Measurements from ENCODE around the gene UMPS. TPM values are rescaled to one million over a fixed set of nuclear protein-coding genes. Genes with fewer than 3 reads are reported as not detected.

The UMPS gene
- total RNA-seq, 1 experiment from 2014 or later, result 118 TPM

DNA sequence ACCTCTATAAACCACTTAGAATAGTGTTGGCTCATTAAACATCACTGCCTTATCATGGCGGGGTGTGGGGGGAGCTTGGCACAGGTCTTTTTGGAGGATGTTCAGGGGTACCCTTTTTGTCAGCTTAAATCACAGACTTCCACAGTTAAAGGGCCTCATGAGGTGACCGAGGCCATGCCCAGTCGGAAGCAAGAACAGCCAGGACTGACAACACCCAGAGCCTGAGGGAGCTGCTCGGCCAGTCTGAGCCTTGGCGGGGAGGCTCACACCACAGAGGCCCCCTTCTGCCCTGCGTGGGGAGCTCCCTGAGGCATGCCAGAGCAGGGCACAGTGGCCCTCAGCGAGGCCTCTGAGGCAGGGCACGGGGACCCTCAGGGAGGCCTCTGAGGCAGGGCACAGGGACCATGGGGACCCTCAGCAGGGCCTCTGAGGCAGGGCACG lies 49.5 kb downstream of the UMPS start:
- no peak for DNase-seq (ENCODE audit: low spot score)
- ChIA-PET POLR2A (ENCODE audit: low non-redundant PET) (interaction anchor here (0.6 kb wide), 1 partner anchor 19 kb away, joined by 6 read pairs; no protein-coding TSS in a partner anchor), CTCF (no interaction called here)
- intact Hi-C loops (cut with micrococcal nuclease; ENCODE audit: unreplicated experiment), result no loop called here
- no peaks in the 10 kb centered on the region for H3K9me3 ChIP-seq (ENCODE audit: low read depth, low read length, poor library complexity, severe bottlenecking)
- no peaks in the 10 kb centered on the region for H3K36me3 ChIP-seq (ENCODE audit: insufficient read depth, low read length, poor library complexity, severe bottlenecking)
- TF ChIP-seq, protein P1, sequence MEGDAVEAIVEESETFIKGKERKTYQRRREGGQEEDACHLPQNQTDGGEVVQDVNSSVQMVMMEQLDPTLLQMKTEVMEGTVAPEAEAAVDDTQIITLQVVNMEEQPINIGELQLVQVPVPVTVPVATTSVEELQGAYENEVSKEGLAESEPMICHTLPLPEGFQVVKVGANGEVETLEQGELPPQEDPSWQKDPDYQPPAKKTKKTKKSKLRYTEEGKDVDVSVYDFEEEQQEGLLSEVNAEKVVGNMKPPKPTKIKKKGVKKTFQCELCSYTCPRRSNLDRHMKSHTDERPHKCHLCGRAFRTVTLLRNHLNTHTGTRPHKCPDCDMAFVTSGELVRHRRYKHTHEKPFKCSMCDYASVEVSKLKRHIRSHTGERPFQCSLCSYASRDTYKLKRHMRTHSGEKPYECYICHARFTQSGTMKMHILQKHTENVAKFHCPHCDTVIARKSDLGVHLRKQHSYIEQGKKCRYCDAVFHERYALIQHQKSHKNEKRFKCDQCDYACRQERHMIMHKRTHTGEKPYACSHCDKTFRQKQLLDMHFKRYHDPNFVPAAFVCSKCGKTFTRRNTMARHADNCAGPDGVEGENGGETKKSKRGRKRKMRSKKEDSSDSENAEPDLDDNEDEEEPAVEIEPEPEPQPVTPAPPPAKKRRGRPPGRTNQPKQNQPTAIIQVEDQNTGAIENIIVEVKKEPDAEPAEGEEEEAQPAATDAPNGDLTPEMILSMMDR (conservative IDR thresholded peaks at IDR 0.05; ENCODE audit: low read depth, low read length), result no peak
- TF ChIP-seq EZH2 (IDR thresholded peaks at IDR 0.05; ENCODE audit: borderline replicate concordance, low read depth, low read length, poor library complexity, severe bottlenecking), result no peak
- no peak overlapping the region for H3K4me3 ChIP-seq (ENCODE audit: low read depth, low read length, poor library complexity, severe bottlenecking)
- BruUV-seq (replicated peaks), result no TSS peak
- no peaks in the 10 kb centered on the region for H3K27me3 ChIP-seq (replicated peaks; ENCODE audit: insufficient read depth, low read depth, low read length, poor library complexity)
- peaks cover 51% of the 10 kb centered on the region for H3K4me1 ChIP-seq (ENCODE audit: insufficient read depth, low read length, poor library complexity, severe bottlenecking)
- H3K27ac ChIP-seq (ENCODE audit: low read depth, low read length, poor library complexity, severe bottlenecking), result peak overlapping the region; percentile 29

DNA sequence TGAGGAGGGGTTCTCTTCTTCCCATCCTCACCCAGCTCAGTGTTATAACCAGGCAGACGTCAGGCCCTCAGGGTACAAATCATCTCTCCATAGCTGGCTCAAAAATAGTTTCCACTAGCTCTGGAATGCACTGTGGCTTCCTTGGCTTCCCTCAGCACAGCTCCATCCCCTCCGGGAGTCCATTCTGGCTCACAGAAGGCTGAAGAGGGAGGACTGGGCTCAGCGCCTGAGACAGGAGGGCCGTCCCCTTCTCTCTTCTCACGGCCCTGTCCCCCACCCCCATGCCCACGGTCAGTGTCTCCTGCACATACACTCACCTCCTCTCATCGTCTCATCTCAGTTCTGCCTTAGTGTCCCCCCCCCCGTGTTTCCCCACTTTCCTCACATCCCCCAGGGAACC lies 50.1 kb downstream of the UMPS start:
- TF ChIP-seq, protein P1 (conservative IDR thresholded peaks at IDR 0.05; ENCODE audit: low read depth, low read length), result no peak
- TF ChIP-seq EZH2 (IDR thresholded peaks at IDR 0.05; ENCODE audit: borderline replicate concordance, low read depth, low read length, poor library complexity, severe bottlenecking), result no peak
- no peaks in the 10 kb centered on the region for H3K36me3 ChIP-seq (ENCODE audit: insufficient read depth, low read length, poor library complexity, severe bottlenecking)
- peak overlapping the region; percentile 37 for H3K27ac ChIP-seq (ENCODE audit: low read depth, low read length, poor library complexity, severe bottlenecking)
- peaks cover 49% of the 10 kb centered on the region for H3K4me1 ChIP-seq (ENCODE audit: insufficient read depth, low read length, poor library complexity, severe bottlenecking)
- CTCF ChIA-PET, result no interaction called here
- no peaks in the 10 kb centered on the region for H3K27me3 ChIP-seq (replicated peaks; ENCODE audit: insufficient read depth, low read depth, low read length, poor library complexity)
- BruUV-seq (replicated peaks), result no TSS peak
- POLR2A ChIA-PET (ENCODE audit: low non-redundant PET), result interaction anchor here (0.6 kb wide), 1 partner anchor 19 kb away, joined by 6 read pairs; no protein-coding TSS in a partner anchor
- H3K9me3 ChIP-seq (ENCODE audit: low read depth, low read length, poor library complexity, severe bottlenecking), result no peaks in the 10 kb centered on the region
- H3K4me3 ChIP-seq (ENCODE audit: low read depth, low read length, poor library complexity, severe bottlenecking), result no peak overlapping the region
- no peak for DNase-seq (ENCODE audit: low spot score)
- intact Hi-C loops (cut with micrococcal nuclease; ENCODE audit: unreplicated experiment), result no loop called here

DNA sequence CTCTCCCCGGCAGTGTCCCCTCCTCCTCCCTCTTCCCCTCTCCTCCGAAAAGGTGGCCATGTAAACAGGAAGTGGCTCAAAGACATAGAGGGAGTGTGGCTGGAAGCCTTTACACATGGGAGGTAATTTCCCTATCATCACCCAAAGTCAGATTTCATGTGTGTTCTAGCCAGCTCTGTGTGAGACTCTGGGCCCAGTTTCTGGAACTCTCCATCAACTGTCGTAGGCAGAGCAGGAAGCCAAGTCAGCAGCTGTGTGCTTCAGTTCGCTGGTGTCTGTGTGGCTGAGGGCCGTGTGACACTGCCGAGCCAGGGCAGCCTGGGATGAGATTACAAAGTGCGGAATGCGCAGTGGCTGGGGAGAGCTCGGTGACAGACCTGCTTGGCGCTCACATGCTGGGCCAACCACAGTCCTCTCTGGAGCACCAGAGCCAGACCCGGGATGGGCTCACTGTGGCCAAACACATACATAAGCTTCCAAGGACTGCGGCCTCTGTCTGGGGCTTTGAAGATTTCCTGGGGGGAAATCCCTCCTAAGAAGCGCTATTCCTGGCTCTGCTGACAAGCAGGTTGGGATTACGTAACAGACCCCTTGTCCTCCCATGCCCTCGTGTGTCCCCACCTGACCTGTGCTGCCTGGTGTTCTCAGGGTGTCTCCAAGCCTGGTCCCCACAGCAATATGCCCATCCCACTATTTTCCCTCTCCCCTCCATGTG lies 50.7 kb downstream of the UMPS start:
- TF ChIP-seq EZH2 (IDR thresholded peaks at IDR 0.05; ENCODE audit: borderline replicate concordance, low read depth, low read length, poor library complexity, severe bottlenecking), result no peak
- TF ChIP-seq, protein P1 (conservative IDR thresholded peaks at IDR 0.05; ENCODE audit: low read depth, low read length), result no peak
- H3K4me1 ChIP-seq (ENCODE audit: insufficient read depth, low read length, poor library complexity, severe bottlenecking), result peaks cover 49% of the 10 kb centered on the region
- peak overlapping the region; percentile 37 for H3K27ac ChIP-seq (ENCODE audit: low read depth, low read length, poor library complexity, severe bottlenecking)
- H3K27me3 ChIP-seq (replicated peaks; ENCODE audit: insufficient read depth, low read depth, low read length, poor library complexity), result no peaks in the 10 kb centered on the region
- BruUV-seq (replicated peaks), result no TSS peak
- DNase-seq (ENCODE audit: low spot score), result no peak
- ChIA-PET CTCF (no interaction called here), POLR2A (ENCODE audit: low non-redundant PET) (no interaction called here)
- no peaks in the 10 kb centered on the region for H3K9me3 ChIP-seq (ENCODE audit: low read depth, low read length, poor library complexity, severe bottlenecking)
- intact Hi-C loops (cut with micrococcal nuclease; ENCODE audit: unreplicated experiment), result no loop called here
- no peak overlapping the region for H3K4me3 ChIP-seq (ENCODE audit: low read depth, low read length, poor library complexity, severe bottlenecking)
- no peaks in the 10 kb centered on the region for H3K36me3 ChIP-seq (ENCODE audit: insufficient read depth, low read length, poor library complexity, severe bottlenecking)
